Colonic mucosa (tissue), 4 donors: ENCODE measurements around the gene DGCR6. TPM values are rescaled to one million over a fixed set of nuclear protein-coding genes. Genes with fewer than 3 reads are reported as not detected.
"Not testable (repeated sequence)": the region's sequence is repeated elsewhere in the genome, so short reads cannot be mapped to it uniquely, and the experiment has no call there.

Source experiments
- DNase-seq: peaks from one replicate; pipeline ENCODE4 v3.0.0-alpha.2; 2020
- H3K27ac ChIP-seq: fragments of 200-600 bp; one replicate; pipeline ENCODE4 v1.8.0; 2021
- H3K27me3 ChIP-seq: fragments of 200-600 bp; one replicate; pipeline ENCODE4 v1.8.0; 2021
- H3K36me3 ChIP-seq: fragments of 200-600 bp; one replicate; pipeline ENCODE4 v1.8.0; 2021
- H3K4me1 ChIP-seq: fragments of 200-600 bp; one replicate; pipeline ENCODE4 v1.8.0; 2021; ENCODE audit warnings: mild to moderate bottlenecking
- H3K4me3 ChIP-seq: fragments of 200-600 bp; one replicate; pipeline ENCODE4 v1.8.0; 2021
- H3K9ac ChIP-seq, 2 donors: one replicate each; pipeline ENCODE4 v1.7.0; 2013; ENCODE audit warnings: control low read depth in 2 of 2, low read depth in 2 of 2, low read length in 2 of 2
- H3K9me3 ChIP-seq: fragments of 200-600 bp; one replicate; pipeline ENCODE4 v1.8.0; 2021
- intact Hi-C: fragments of 100-400 bp; cut with DNase I; formaldehyde crosslinking; loops from one replicate; pipeline ENCODE4 v1.14.1; 2022
- total RNA-seq, 2 donors: library from RNA; stranded (reverse); fragmentation: NEBNext Ultra II Directional in 1 of 2; extraction: Animal tissue kit (Norgen Biotek cat#: 25700) in 1 of 2; gene quantifications; one replicate each; pipeline ENCODE4 v1.2.1, GENCODE V29; 2021
- TF ChIP-seq, protein P1 (sequence below): fragments of 200-600 bp; IDR thresholded peaks from one replicate; pipeline ENCODE4 v1.8.0; 2022; ENCODE audit warnings: antibody characterized with exemption, mild to moderate bottlenecking
- donor health status: healthy.
- donor health status: DM: no; HTN: no; CAD: no.
- donor health status: DM: no; HTN: no; CAD: no.

DGCR6 gene
- total RNA-seq, 2 donors from 2014 or later: 0.57 to 0.77 TPM

DNA sequence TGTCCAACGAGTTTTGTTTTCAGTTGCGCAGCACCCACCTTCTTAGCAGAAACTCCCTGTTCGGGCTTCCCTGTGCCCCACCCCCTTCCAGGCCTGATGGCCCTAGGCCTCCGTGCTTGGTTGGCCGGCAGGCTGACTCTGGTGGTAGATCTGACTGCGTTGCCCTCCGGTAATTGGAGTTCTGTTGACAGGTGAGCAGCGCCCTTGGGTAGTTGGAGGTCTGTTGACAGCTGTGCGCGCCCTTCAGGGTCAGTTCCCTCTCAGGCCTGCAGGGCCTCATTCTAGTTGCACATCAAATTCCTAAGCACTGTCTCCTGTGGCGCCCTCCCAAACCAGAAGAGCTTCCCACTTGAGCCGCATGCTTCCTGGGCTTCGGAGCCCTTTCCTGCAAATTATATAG is 776 bp downstream of the DGCR6 start:
- Histone ChIP-seq H3K4me3 (no peak overlapping the region), H3K27me3 (no peaks in the 10 kb centered on the region), H3K4me1 (no peaks in the 10 kb centered on the region), H3K36me3 (no peaks in the 10 kb centered on the region), H3K27ac (no peak overlapping the region), H3K9me3 (no peaks in the 10 kb centered on the region), H3K9ac (no peak overlapping the region)
- intact Hi-C loops: no loop called here
- no peak for DNase-seq
- TF ChIP-seq, protein P1, sequence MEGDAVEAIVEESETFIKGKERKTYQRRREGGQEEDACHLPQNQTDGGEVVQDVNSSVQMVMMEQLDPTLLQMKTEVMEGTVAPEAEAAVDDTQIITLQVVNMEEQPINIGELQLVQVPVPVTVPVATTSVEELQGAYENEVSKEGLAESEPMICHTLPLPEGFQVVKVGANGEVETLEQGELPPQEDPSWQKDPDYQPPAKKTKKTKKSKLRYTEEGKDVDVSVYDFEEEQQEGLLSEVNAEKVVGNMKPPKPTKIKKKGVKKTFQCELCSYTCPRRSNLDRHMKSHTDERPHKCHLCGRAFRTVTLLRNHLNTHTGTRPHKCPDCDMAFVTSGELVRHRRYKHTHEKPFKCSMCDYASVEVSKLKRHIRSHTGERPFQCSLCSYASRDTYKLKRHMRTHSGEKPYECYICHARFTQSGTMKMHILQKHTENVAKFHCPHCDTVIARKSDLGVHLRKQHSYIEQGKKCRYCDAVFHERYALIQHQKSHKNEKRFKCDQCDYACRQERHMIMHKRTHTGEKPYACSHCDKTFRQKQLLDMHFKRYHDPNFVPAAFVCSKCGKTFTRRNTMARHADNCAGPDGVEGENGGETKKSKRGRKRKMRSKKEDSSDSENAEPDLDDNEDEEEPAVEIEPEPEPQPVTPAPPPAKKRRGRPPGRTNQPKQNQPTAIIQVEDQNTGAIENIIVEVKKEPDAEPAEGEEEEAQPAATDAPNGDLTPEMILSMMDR: no peak

DNA sequence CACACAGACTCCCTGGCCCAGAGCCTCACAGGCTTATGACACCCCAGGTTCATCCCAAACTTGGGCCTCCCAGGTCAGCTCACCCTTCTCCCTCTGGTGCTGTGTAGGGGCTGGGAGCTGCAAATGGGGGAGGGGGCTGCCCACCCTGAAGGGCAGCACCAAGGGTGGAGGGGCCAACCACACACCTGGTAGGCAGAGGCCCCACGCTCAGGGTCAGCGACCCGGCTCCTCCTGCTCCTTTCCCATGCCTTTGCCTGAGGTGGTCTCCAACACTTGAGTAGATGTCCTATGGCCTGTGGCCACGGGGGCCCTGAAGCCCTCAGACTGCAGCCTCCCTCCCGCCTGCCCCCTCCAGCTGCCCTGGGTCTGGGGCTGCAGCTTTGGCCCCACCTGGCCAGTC is 3.4 kb downstream of the DGCR6 start:
- intact Hi-C loops: no loop called here
- no peak overlapping the region for H3K27ac ChIP-seq
- no peak overlapping the region for H3K9ac ChIP-seq
- no peak overlapping the region for H3K4me3 ChIP-seq
- TF ChIP-seq, protein P1: no peak
- no peaks in the 10 kb centered on the region for H3K27me3 ChIP-seq
- no peaks in the 10 kb centered on the region for H3K9me3 ChIP-seq
- H3K36me3 ChIP-seq: no peaks in the 10 kb centered on the region
- no peaks in the 10 kb centered on the region for H3K4me1 ChIP-seq
- DNase-seq: no peak

DNA sequence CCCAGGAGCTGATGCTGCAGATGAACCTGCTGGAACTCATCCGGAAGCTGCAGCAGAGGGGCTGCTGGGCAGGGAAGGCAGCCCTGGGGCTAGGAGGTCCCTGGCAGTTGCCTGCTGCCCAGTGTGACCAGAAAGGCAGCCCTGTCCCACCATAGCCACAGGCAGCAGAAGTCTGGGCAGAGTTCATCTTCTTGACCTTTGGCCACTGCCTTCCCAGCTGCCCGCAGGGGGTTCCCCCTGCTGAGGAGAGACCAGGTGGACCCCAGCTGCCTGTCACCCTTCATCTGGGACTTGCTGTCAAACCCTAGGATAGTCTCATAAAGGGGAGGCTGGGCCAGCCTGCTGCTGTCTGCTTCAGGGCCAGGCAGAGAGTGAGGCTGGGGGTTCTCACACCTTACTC is 5.4 kb downstream of the DGCR6 start:
- H3K4me1 ChIP-seq, H3K27me3 ChIP-seq, intact Hi-C loops, H3K27ac ChIP-seq, H3K4me3 ChIP-seq, H3K36me3 ChIP-seq, H3K9me3 ChIP-seq, H3K9ac ChIP-seq, DNase-seq: not testable (repeated sequence)

DNA sequence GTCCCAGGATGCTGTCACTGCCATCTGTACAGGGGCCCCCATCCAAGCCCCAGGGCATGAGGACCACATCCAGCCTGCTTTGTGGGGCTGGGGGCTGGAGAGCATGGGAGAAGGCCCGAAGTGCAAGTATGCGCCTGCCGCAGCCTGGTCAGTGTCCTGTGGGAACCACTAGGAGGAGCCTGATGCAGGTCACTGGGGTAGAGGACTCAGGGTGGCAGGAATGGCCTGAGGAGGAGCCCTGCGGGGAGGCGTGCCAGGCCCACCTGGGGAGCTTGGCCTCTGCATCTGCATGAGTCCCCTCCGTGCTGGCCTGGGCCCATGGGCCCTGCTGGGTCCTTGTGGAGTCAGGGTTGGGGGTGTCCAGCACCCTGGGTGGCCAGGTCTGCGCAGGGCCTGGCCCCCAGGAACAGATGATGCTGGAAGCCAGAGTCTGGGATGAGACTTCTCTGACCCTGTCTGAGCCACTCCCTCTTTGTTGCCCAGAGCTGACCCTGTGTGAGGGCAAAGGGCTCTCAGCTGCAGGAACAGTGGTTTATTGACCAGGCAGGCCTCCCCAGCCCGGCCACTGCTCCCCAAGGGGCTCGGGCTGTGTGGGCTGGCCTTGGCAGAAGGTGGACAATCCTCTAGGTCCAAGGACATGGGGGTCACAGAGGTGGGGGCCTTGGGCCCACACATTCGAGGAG is 6.3 kb downstream of the DGCR6 start:
- H3K9me3 ChIP-seq, H3K4me1 ChIP-seq, H3K36me3 ChIP-seq, intact Hi-C loops, DNase-seq, H3K27ac ChIP-seq, H3K4me3 ChIP-seq, H3K9ac ChIP-seq, H3K27me3 ChIP-seq: not testable (repeated sequence)

DNA sequence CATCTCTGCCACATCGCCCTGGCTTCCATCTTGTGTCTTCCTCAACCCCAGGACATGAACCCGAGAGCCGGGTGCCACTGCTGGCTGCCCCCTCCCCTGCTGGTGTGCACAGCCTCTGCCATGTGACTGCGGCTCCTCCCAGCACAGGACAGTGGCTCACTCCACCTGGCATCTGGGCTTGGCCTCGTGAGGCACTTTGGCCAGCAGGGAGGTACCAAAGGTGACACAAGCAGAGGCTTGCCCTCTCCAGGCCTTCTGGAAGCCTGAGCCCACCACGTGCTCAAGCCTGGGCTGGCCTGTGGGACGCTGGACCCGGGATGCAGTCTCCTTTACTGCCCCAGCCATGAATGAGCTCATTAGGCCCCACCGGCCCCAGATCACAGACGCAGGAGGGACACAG is 8.4 kb downstream of the DGCR6 start:
- DNase-seq, H3K9me3 ChIP-seq, H3K4me1 ChIP-seq, intact Hi-C loops, H3K9ac ChIP-seq, H3K27ac ChIP-seq, H3K4me3 ChIP-seq, H3K27me3 ChIP-seq, H3K36me3 ChIP-seq: not testable (repeated sequence)

DNA sequence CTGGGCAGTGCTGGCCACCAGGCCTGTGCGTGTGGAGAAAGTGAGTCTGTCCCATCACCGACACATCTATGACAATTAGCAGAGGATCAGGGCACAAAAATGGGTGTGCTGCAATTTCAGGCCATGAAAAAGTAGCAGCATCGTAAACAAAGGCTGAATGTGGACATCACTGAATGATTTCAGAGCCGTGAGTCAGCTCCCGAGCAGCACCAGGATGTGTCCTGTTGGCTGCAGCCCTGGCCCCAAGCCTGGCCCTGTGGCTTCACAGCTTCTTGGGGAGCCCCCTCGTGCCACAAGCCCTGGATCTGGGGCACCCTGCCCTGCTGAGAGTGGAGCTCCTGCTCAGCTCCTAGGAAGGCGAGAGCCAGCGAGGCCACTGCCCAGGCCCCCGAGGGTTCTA is 9.4 kb downstream of the DGCR6 start:
- H3K27me3 ChIP-seq, H3K27ac ChIP-seq, DNase-seq, intact Hi-C loops, H3K4me1 ChIP-seq, H3K36me3 ChIP-seq, H3K4me3 ChIP-seq, H3K9me3 ChIP-seq, H3K9ac ChIP-seq: not testable (repeated sequence)

DNA sequence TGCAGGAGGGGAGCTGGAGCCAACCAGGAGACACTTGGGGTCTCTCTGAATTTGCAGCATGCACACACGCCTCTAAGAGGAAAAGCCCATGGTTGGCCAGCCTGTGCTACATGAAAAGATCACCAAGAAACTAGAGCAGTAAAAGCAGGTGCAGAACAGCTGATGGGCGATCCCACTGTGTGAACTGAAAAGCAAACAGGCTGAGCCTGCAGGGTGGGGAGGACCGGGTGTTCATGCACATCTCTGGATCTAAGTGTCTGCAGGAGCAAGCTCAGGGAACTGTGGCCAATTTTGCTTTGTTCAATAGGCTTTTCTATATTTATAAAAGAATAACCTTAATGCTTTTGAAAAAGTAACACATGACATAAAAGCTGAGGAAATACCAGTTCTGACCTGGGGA is 11.7 kb downstream of the DGCR6 start:
- DNase-seq, H3K4me3 ChIP-seq, H3K27ac ChIP-seq, H3K27me3 ChIP-seq, H3K9me3 ChIP-seq, H3K9ac ChIP-seq, intact Hi-C loops, H3K36me3 ChIP-seq, H3K4me1 ChIP-seq: not testable (repeated sequence)

DNA sequence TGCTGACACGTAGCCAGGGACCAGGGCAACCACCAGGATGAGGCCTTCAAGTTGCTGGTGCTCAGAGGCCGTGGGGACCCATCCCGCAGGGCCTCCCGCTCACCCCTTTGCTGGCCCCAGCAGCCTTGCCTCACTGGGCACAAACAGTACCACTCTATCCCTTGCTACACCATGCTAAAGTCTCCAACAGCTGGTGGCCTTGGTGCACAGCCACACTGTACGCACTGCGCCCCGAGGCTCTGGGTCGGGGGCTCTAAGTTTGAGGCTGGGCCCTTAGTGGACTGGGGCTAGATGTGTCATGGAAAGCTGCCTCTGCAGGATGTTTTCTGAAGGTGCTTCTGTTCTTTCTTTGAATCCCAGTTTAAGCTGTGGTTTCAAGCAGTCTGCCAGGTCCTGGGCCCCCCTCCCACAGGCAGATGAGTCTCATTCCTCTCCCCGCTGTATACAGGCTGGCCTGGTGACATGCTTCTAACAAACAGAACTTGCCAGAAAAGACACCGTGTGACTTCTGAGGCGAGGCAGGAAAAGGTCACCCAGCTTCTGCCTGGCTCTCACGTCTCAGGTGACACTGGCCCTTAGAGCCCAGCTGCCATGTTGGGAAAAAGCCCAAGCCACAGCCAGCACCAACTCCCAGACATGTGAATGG is 14.3 kb downstream of the DGCR6 start:
- not testable (repeated sequence) for DNase-seq, H3K9ac ChIP-seq, H3K36me3 ChIP-seq

More for the DNA sequence above, 14.3 kb downstream of the DGCR6 start:
- H3K4me1 ChIP-seq, H3K27me3 ChIP-seq, H3K9me3 ChIP-seq, intact Hi-C loops, H3K27ac ChIP-seq, H3K4me3 ChIP-seq: not testable (repeated sequence)
